Measurements from ENCODE around the gene FBLN1. TPM values are rescaled to one million over a fixed set of nuclear protein-coding genes. Genes with fewer than 3 reads are reported as not detected.
"Not testable (repeated sequence)": the region's sequence is repeated elsewhere in the genome, so short reads cannot be mapped to it uniquely, and the experiment has no call there.

FBLN1 gene
- total and polyA plus RNA-seq, 2 donors, result 9.3 to 36.3 TPM

- no peak overlapping the region for H3K27ac ChIP-seq (ENCODE audit: low read depth in 1 of 2, low read length in 1 of 2)
These were observed 87.6 kb downstream of the FBLN1 start for GRCh38 chr22:45590262-45590661.

DNA sequence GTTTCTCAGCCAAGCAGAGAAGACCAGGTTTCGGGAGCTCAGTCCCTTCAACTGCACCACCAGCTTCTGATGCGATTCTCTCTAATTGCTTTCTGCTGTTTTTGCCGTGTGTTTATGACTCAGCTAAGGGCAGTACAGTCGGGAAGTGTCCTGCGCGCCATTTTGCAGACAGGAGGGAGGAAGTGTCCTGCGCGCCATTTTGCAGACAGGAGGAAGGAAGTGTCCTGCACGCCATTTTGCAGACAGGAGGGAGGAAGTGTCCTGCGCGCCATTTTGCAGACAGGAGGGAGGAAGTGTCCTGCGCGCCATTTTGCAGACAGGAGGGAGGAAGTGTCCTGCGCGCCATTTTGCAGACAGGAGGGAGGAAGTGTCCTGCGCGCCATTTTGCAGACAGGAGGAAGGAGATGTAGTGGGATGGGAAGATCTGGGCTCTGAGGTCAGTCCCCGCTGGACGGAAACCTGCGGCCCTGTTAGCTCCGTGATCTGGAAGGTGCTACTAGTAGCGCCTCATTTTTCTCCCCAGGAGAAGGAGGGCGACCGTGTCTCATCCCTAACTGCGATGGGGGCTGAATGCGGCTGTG, 89.0 kb downstream of the FBLN1 start:
- H3K27me3 ChIP-seq (ENCODE audit: control insufficient read depth in 2 of 2, insufficient read depth in 1 of 2, low read length in 1 of 2); H3K36me3 ChIP-seq (ENCODE audit: control insufficient read depth in 2 of 2, insufficient read depth in 2 of 2, low read length in 1 of 2); H3K4me3 ChIP-seq (ENCODE audit: low read length in 2 of 2); DNase-seq (ENCODE audit: low read depth in 6 of 9, low spot score in 9 of 9); H3K9me3 ChIP-seq (ENCODE audit: control insufficient read depth in 2 of 2, insufficient read depth in 1 of 2, low read length in 1 of 2); H3K27ac ChIP-seq (ENCODE audit: low read depth in 1 of 2, low read length in 1 of 2); H3K4me1 ChIP-seq (ENCODE audit: control insufficient read depth in 2 of 2, insufficient read depth in 2 of 2, low read length in 2 of 2): not testable (repeated sequence)
- 94% methylated on average over 26 of the region's 26 CpGs for WGBS

More at GRCh38 chr22:45590262-45590661, 87.6 kb downstream of the FBLN1 start:
- WGBS, result 93% methylated on average over 13 of the region's 13 CpGs
- DNase-seq (ENCODE audit: low read depth in 6 of 9, low spot score in 9 of 9), result no peak
- Histone ChIP-seq H3K4me1 (ENCODE audit: control insufficient read depth in 2 of 2, insufficient read depth in 2 of 2, low read length in 2 of 2) (peaks cover 0 to 2% of the 10 kb centered on the region in 2 donors), H3K36me3 (ENCODE audit: control insufficient read depth in 2 of 2, insufficient read depth in 2 of 2, low read length in 1 of 2) (no peaks in the 10 kb centered on the region), H3K27me3 (ENCODE audit: control insufficient read depth in 2 of 2, insufficient read depth in 1 of 2, low read length in 1 of 2) (no peaks in the 10 kb centered on the region), H3K9me3 (ENCODE audit: control insufficient read depth in 2 of 2, insufficient read depth in 1 of 2, low read length in 1 of 2) (no peaks in the 10 kb centered on the region), H3K4me3 (ENCODE audit: low read length in 2 of 2) (no peak overlapping the region)

DNA sequence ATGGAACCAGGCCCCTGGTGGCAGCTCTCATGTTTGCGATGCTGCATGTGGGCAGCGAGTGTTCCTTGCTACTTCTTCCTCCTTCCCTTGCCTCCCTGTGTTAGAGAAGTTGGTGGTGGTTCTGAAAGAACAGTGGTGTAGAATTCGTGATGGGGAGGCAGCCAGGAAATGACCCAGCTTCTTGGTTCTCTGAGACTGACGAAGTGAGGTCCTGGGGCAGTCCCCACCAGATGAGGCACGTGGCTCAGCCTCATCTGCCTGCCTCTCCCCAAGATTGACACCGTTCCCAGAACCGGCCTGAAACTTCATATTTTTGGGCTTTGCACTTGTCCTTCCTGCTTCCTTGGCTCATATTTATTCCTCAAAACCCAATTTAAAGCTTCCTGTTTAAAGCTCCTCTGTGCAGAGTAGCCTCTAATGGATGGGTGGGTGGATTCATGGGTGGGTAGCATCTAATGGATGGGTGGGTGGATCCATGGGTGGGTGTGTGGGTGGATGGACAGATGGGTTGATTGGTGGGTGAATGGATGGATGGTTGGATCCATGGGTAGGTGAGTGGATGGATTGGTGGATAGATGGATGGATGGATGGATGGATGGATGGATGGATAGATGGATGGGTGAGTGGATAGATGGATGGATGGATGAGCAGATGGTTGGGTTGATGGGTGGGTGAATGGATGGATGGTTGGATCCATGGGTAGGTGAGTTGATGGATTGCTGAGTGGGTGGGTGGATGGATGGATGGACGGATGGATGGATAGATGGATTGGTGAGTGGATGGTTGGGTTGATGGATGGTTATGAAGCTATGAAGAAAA, 91.6 kb downstream of the FBLN1 start:
- Histone ChIP-seq H3K27me3 (ENCODE audit: control insufficient read depth in 2 of 2, insufficient read depth in 1 of 2, low read length in 1 of 2) (no peaks in the 10 kb centered on the region), H3K4me3 (ENCODE audit: low read length in 2 of 2) (no peak overlapping the region), H3K9me3 (ENCODE audit: control insufficient read depth in 2 of 2, insufficient read depth in 1 of 2, low read length in 1 of 2) (no peaks in the 10 kb centered on the region), H3K36me3 (ENCODE audit: control insufficient read depth in 2 of 2, insufficient read depth in 2 of 2, low read length in 1 of 2) (no peaks in the 10 kb centered on the region), H3K27ac (ENCODE audit: low read depth in 1 of 2, low read length in 1 of 2) (no peak overlapping the region), H3K4me1 (ENCODE audit: control insufficient read depth in 2 of 2, insufficient read depth in 2 of 2, low read length in 2 of 2) (no peaks in the 10 kb centered on the region)
- DNase-seq (ENCODE audit: low read depth in 6 of 9, low spot score in 9 of 9), result no peak
- WGBS, result 86% methylated on average over 8 of the region's 8 CpGs

GRCh38 chr22:45597460-45598192, 94.9 kb downstream of the FBLN1 start:
- DNase-seq (ENCODE audit: low read depth in 6 of 9, low spot score in 9 of 9), result no peak
- Histone ChIP-seq H3K9me3 (ENCODE audit: control insufficient read depth in 2 of 2, insufficient read depth in 1 of 2, low read length in 1 of 2) (peaks cover 0 to 3% of the 10 kb centered on the region in 2 donors), H3K4me1 (ENCODE audit: control insufficient read depth in 2 of 2, insufficient read depth in 2 of 2, low read length in 2 of 2) (no peaks in the 10 kb centered on the region), H3K27me3 (ENCODE audit: control insufficient read depth in 2 of 2, insufficient read depth in 1 of 2, low read length in 1 of 2) (no peaks in the 10 kb centered on the region), H3K36me3 (ENCODE audit: control insufficient read depth in 2 of 2, insufficient read depth in 2 of 2, low read length in 1 of 2) (no peaks in the 10 kb centered on the region), H3K27ac (ENCODE audit: low read depth in 1 of 2, low read length in 1 of 2) (no peak overlapping the region), H3K4me3 (ENCODE audit: low read length in 2 of 2) (no peak overlapping the region)
- 89% methylated on average over 20 of the region's 20 CpGs for WGBS

GRCh38 chr22:45598596-45599217, 96.0 kb downstream of the FBLN1 start:
- Histone ChIP-seq H3K27me3 (ENCODE audit: control insufficient read depth in 2 of 2, insufficient read depth in 1 of 2, low read length in 1 of 2) (no peaks in the 10 kb centered on the region), H3K36me3 (ENCODE audit: control insufficient read depth in 2 of 2, insufficient read depth in 2 of 2, low read length in 1 of 2) (no peaks in the 10 kb centered on the region), H3K4me1 (ENCODE audit: control insufficient read depth in 2 of 2, insufficient read depth in 2 of 2, low read length in 2 of 2) (no peaks in the 10 kb centered on the region), H3K4me3 (ENCODE audit: low read length in 2 of 2) (no peak overlapping the region), H3K27ac (ENCODE audit: low read depth in 1 of 2, low read length in 1 of 2) (no peak overlapping the region), H3K9me3 (ENCODE audit: control insufficient read depth in 2 of 2, insufficient read depth in 1 of 2, low read length in 1 of 2) (peaks cover 0 to 3% of the 10 kb centered on the region in 2 donors)
- no peak for DNase-seq (ENCODE audit: low read depth in 6 of 9, low spot score in 9 of 9)
- 91% methylated on average over 15 of the region's 15 CpGs for WGBS

GRCh38 chr22:45599836-45600577, 97.3 kb downstream of the FBLN1 start:
- H3K27ac ChIP-seq (ENCODE audit: low read depth in 1 of 2, low read length in 1 of 2), result no peak overlapping the region
- no peak overlapping the region for H3K4me3 ChIP-seq (ENCODE audit: low read length in 2 of 2)
- 95% methylated on average over 22 of the region's 22 CpGs for WGBS
- no peaks in the 10 kb centered on the region for H3K27me3 ChIP-seq (ENCODE audit: control insufficient read depth in 2 of 2, insufficient read depth in 1 of 2, low read length in 1 of 2)
- peaks cover 0 to 3% of the 10 kb centered on the region in 2 donors for H3K9me3 ChIP-seq (ENCODE audit: control insufficient read depth in 2 of 2, insufficient read depth in 1 of 2, low read length in 1 of 2)
- H3K4me1 ChIP-seq (ENCODE audit: control insufficient read depth in 2 of 2, insufficient read depth in 2 of 2, low read length in 2 of 2), result no peaks in the 10 kb centered on the region
- no peaks in the 10 kb centered on the region for H3K36me3 ChIP-seq (ENCODE audit: control insufficient read depth in 2 of 2, insufficient read depth in 2 of 2, low read length in 1 of 2)
- no peak for DNase-seq (ENCODE audit: low read depth in 6 of 9, low spot score in 9 of 9)

DNA sequence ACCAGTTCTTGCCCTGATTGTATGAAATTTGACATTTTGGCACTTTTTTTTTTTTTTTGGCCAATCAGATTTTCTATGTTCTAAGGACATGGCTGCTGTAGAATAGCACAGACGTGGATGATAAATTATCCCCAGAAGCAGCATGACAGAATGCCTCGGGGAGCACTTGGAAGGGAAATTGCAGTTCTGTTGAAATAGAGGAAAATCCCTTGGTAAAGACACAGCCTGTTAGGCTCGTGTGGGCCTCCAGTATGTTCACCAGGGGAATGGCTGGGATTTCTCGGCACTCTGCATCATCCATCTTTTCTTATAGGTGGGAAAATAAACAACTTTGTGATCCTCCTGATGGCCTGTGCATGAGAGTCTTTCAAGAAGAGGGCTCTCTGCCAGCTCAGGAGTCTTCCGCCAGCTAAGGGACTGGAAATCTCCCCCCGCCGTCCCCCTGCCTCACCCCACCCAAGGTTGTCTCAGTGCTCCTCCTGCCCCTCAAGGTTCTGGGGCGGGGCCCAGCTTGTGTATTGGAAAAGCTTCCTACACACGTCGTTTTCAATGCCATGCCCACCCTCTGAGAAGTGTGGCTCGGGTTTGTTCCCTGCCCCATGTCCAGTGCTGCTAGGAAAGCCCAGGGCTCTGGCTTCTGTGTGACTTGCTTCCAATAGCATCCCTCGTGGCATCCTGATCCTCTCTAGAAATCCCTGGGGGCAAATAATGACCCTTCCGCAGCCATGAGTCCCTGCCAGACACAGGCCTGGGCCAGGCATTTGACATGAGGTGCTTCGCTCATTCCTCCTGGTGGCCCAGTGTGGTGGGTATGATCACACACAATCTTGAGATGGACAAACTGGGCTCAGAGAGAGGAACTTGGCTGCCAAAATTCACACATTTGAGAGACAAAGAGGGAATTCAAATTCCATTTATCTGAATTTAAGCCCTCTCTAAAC, 98.4 kb downstream of the FBLN1 start:
- H3K4me3 ChIP-seq (ENCODE audit: low read length in 2 of 2), result no peak overlapping the region
- 94% methylated on average over 14 of the region's 14 CpGs for WGBS
- no peaks in the 10 kb centered on the region for H3K4me1 ChIP-seq (ENCODE audit: control insufficient read depth in 2 of 2, insufficient read depth in 2 of 2, low read length in 2 of 2)
- no peak overlapping the region for H3K27ac ChIP-seq (ENCODE audit: low read depth in 1 of 2, low read length in 1 of 2)
- H3K27me3 ChIP-seq (ENCODE audit: control insufficient read depth in 2 of 2, insufficient read depth in 1 of 2, low read length in 1 of 2), result no peaks in the 10 kb centered on the region
- DNase-seq (ENCODE audit: low read depth in 6 of 9, low spot score in 9 of 9), result no peak
- no peaks in the 10 kb centered on the region for H3K36me3 ChIP-seq (ENCODE audit: control insufficient read depth in 2 of 2, insufficient read depth in 2 of 2, low read length in 1 of 2)
- peaks cover 0 to 3% of the 10 kb centered on the region in 2 donors for H3K9me3 ChIP-seq (ENCODE audit: control insufficient read depth in 2 of 2, insufficient read depth in 1 of 2, low read length in 1 of 2)
